ENCODE results near the gene TMEM117.

DNA sequence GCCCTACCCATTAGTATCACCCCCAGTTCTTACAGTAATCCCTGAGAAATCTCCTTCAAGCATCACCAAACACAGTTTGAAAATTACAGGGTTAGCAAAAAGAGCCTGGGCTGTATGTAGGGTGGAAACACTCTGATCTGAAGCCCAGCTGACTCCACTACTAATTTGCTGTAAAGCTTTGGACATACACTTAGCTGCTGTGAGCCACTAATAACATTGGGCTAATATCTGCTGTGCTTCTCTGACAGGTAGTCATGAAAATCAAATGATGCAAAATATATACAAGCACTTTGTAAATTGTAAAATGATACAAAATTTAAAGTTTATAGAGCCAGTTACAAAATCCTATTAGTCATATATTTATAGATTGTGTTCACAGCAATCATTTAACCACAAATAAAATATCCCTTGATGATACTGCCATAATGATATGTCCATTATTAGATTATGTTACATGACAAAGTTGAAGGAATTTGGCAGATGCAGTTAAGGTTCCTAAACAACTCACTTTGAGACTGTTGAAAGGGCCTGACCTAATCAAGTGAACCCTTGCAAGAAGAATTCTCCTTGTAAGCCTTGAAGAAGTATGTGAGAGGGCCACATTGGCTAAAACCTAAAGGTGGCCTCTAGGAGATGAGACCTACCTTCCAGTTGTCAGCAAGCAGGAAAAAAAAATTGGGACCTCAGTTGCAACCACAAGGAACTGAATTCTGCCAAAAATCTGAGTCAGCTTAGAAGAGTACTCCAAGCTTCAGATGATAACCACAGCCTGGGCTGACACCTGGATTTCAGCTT, 48.8 kb upstream of the TMEM117 start:
- TF ChIP-seq, protein P1, sequence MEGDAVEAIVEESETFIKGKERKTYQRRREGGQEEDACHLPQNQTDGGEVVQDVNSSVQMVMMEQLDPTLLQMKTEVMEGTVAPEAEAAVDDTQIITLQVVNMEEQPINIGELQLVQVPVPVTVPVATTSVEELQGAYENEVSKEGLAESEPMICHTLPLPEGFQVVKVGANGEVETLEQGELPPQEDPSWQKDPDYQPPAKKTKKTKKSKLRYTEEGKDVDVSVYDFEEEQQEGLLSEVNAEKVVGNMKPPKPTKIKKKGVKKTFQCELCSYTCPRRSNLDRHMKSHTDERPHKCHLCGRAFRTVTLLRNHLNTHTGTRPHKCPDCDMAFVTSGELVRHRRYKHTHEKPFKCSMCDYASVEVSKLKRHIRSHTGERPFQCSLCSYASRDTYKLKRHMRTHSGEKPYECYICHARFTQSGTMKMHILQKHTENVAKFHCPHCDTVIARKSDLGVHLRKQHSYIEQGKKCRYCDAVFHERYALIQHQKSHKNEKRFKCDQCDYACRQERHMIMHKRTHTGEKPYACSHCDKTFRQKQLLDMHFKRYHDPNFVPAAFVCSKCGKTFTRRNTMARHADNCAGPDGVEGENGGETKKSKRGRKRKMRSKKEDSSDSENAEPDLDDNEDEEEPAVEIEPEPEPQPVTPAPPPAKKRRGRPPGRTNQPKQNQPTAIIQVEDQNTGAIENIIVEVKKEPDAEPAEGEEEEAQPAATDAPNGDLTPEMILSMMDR (IDR thresholded peaks at IDR 0.05; ENCODE audit: low read length): no peak
- no peak for TF ChIP-seq EZH2 (IDR thresholded peaks at IDR 0.05; ENCODE audit: borderline replicate concordance, low read length)

Data from OCI-LY1 (cell line).